NCI-H1048 (cell line): ENCODE data around the gene PNP.
"Not testable (repeated sequence)": the region's sequence is repeated elsewhere in the genome, so short reads cannot be mapped to it uniquely, and the experiment has no call there.

Experiments
- DNase-seq: peaks from one replicate; lab custom pipeline; 2025; lab: John Stamatoyannopoulos, UW

Gene PNP

GRCh38 chr14:20492486-20492885 lies 23.3 kb downstream of the PNP start:
- no peak for DNase-seq

GRCh38 chr14:20493634-20494033 lies 24.4 kb downstream of the PNP start:
- DNase-seq, result no peak

DNA sequence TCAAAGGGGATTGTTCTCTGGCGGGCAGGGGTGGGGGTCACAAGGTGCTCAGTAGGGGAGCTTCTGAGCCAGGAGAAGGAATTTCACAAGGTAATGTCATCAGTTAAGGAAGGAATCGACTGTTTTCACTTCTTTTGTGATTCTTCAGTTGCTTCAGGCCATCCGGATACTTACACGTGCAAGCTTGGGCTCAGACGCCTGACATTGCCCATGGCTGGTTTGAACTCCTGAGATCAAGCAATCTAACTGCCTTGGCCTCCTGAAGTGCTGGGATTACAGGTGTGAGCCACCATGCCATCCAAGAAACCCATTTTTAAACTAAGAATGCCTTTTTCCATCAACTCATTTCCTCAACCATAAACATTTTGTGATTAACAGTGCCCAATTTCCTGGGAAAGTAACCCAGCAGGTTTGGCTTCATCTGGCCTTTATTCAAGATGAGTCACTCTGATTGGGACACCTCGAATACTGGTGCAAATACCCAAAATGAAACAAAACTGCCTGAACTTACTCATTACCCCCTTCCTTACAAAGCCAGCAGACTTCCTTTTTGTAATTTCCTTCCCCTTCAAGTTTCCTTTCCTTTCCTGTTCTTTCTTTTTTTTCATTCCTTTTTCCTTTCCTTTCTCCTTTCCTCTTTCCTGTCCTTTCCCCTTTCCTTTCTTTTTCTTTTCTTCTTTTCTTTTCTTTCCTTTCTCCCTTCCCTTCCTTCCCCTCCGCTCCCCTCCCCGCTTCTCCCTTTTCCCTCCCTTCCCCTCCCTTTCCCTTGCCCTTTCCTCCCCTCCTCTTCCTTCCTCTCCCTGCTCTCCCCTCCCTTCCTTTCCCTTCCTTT lies 25.9 kb downstream of the PNP start:
- DNase-seq, result no peak

GRCh38 chr14:20498622-20499021 lies 29.4 kb downstream of the PNP start:
- no peak for DNase-seq

DNA sequence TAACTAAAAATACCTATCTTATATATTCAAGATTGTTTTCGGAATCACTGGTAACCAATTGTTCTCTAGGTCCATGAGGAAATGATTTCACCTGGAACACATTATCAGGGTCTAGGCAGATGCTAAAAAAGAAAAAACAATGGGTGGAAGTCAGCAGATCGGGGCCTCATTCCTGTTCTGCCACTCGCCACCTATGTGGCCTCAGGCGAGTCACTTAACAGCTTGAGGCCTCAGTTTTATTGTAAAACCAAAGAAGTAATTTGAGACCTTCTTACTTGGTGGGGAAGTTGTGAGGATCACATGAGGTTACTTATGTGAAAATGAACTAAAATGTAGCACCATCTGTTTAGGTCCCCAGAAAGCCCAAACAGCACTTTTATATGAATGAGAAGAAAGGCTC lies 29.9 kb downstream of the PNP start:
- no peak for DNase-seq

GRCh38 chr14:20499881-20500280 lies 30.7 kb downstream of the PNP start:
- DNase-seq, result no peak

GRCh38 chr14:20501346-20501745 lies 32.1 kb downstream of the PNP start:
- DNase-seq, result no peak

- DNase-seq, result no peak
Measured at GRCh38 chr14:20503898-20504297, 34.7 kb downstream of the PNP start.

DNA sequence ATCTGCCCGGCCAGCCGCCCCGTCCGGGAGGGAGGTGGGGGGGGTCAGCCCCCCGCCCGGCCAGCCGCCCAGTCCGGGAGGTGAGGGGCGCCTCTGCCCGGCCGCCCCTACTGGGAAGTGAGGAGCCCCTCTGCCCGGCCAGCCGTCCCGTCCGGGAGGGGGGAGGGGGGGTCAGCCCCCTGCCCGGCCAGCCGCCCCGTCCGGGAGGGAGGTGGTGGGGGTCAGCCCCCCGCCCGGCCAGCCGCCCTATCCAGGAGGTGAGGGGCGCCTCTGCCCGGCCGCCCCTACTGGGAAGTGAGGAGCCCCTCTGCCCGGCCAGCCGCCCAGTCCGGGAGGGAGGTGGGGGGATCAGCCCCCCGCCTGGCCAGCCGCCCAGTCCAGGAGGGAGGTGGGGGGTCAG lies 37.1 kb downstream of the PNP start:
- DNase-seq, result not testable (repeated sequence)

- DNase-seq, result not testable (repeated sequence)
Measured at GRCh38 chr14:20506752-20507151, 37.5 kb downstream of the PNP start.

DNA sequence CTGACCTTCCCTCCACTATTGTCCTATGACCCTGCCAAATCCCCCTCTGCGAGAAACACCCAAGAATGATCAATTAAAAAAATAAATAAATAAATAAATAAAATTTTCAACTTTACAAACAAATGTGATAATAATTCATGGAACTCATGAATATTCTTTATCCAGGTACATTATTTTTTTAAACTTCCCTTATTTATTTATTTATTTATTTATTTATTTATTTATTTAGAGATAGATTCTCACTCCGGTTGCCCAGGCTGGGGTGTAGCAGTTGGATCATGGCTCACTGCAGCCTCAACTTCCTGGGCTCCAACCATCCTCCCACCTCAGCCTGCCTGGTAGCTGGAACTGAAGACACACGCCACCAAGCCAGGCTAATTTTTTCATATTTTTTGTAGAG lies 38.3 kb downstream of the PNP start:
- DNase-seq, result not testable (repeated sequence)

GRCh38 chr14:20508367-20508766 lies 39.2 kb downstream of the PNP start:
- DNase-seq, result no peak

DNA sequence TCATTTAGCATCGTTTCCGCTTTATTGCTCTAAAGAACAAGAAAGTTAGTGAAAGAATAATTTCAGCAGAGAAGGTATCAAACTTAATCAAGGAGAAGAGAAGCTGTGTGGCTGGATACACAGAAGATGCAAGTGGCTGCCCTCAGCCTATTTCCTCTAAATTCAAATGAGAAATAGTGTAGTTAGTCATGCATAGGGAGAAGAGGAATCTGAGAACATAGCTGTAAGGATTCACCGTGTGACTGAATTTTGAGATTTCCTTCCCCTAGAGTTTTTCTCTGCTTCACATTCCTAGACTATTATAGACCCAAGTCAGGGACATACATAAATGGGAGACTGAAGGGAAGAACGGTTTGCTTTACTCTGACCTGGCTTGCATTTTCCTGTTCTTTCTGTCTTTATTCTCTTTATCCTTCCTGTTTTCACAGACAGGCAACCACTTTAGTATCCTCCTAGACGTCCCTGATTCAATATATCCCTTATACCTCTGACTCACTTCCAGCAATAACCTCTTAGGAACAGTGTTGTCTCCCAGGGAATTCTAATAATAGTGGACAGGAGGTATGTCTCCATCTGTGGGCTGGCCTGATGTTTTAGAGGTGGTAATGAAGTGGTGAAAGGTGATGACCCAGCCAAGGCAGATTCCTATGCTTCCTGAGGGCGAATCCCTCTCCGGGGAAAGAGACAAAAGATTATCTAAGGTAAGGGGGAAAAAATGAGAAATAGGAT lies 43.1 kb downstream of the PNP start:
- DNase-seq, result no peak

DNA sequence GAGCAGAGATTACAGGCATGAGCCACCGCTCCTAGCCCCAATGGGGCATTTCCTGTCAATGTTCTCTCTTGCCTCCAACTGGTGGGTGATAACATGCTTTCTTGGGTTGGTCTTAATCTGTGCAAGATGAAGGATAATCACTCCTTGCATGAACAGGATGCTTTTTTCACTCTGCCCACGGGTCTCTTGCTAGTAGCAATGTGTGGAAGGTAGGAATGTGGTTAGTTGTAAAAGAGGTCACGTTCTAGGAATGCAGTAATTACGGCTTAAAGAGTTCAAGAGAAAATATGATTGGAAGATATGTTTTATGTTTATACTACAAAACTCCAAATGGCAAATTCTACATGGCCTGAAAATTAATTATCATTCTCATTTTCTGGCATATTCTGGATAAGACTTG lies 46.6 kb downstream of the PNP start:
- no peak for DNase-seq

GRCh38 chr14:20516921-20517320 lies 47.7 kb downstream of the PNP start:
- DNase-seq, result no peak

DNA sequence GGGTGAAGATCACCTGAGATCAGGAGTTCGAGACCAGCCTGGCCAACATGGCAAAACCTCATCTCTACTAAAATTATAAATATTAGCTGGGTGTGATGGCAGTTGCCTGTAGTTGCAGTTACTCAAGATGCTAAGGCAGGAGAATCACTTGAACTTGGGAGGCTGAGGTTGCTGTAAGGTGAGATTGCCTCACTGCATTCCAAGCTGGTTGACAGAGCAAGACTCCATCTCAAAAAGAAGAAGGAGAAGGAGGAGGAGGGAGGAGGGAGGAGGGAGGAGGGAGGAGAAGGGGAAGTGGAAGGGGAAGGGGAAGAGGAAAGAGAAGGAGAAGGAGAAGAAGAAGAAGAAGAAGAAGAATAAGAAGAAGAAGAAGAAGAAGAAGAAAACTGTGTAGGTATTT lies 53.1 kb downstream of the PNP start:
- DNase-seq, result no peak

DNA sequence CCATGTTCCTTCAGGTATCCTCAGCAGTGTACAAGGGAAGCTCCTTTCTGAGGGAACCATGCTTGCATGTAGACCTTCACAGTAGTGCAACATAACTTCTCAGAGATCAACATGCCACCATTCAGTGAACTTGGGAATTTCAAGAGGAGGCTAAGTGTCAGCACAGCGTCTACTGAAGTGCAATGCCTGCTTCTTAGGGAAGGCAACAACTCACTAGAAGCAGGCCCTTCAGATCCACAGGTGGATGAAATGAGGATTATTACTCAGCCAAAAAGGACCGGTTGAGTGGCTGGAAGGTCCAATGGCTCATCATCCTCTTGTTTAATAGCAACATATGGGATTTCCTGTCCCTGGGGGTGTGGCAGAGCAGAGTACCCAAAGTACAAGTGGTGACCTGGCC lies 54.8 kb downstream of the PNP start:
- no peak for DNase-seq
